Hematopoietic multipotent progenitor cell treated with erythropoietin and hydrocortisone succinate and interleukin-3 and kit ligand, for 4 days (in vitro differentiated cells): ENCODE measurements around the gene PTPA.
"Not testable (repeated sequence)": the region's sequence is repeated elsewhere in the genome, so short reads cannot be mapped to it uniquely, and the experiment has no call there.

ENCODE experiments used
- DNase-seq: peaks from one replicate; pipeline ENCODE4 v3.0.0-alpha.2; 2015

PTPA gene

GRCh38 chr9:129161534-129161837 is 50.3 kb downstream of the PTPA start:
- DNase-seq, result no peak

DNA sequence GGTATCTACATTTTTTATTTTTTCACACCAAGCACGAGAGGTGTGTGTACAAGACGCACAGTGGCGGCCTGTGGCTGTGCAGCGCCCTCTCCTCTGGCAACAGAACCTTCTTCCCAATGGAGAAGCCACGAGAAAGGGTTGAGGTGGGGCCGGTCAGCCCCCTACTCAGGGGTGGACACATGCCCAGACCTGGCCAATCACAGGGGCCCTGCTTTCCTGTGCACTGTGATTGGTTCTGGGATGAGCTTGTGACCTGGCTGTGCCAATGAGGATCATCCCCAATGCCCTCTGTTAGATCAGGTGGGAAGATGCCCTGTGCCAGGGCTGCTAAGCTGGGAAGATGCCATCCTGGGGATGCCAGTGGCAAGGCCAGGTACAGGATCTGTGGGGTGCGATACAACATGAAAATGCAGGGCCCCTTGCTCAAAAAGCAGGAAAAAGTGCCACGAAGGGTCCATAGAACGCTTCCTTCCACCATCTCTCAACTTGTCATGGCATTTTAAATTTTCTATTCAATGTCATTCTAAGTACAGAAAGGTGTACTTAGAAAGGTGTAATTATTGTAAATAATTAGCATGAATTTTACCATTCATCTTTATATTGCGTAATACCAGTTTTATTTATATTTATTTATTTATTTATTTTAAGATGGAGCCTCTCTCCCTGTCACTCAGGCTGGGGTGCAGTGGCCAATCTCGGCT is 51.4 kb downstream of the PTPA start:
- DNase-seq, result no peak

- DNase-seq, result not testable (repeated sequence)
These were observed 52.0 kb downstream of the PTPA start for GRCh38 chr9:129163198-129163670.

DNA sequence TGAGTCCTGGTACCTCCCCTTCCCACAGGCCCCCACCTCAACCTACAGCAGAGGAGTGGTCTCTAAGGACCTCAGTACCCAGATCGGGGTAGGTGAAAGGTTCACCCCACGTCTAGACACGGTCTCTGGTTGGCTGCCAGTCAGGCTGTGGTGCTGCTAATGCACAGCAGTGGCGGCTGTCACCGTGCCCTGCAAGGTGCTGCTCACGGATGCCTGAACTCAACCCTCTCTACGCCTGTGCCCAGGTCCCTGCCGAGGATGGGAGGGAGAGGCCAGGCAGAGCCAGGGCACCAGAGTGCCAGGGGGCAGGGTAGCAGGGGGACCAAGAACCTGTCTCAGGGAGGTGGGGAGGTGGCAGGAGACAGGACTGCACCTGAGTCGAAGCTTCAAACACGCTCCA is 52.5 kb downstream of the PTPA start:
- DNase-seq, result no peak

- no peak for DNase-seq
These were observed 53.2 kb downstream of the PTPA start for GRCh38 chr9:129164246-129164930.

- DNase-seq, result no peak
These were observed 54.0 kb downstream of the PTPA start for GRCh38 chr9:129165198-129165597.

DNA sequence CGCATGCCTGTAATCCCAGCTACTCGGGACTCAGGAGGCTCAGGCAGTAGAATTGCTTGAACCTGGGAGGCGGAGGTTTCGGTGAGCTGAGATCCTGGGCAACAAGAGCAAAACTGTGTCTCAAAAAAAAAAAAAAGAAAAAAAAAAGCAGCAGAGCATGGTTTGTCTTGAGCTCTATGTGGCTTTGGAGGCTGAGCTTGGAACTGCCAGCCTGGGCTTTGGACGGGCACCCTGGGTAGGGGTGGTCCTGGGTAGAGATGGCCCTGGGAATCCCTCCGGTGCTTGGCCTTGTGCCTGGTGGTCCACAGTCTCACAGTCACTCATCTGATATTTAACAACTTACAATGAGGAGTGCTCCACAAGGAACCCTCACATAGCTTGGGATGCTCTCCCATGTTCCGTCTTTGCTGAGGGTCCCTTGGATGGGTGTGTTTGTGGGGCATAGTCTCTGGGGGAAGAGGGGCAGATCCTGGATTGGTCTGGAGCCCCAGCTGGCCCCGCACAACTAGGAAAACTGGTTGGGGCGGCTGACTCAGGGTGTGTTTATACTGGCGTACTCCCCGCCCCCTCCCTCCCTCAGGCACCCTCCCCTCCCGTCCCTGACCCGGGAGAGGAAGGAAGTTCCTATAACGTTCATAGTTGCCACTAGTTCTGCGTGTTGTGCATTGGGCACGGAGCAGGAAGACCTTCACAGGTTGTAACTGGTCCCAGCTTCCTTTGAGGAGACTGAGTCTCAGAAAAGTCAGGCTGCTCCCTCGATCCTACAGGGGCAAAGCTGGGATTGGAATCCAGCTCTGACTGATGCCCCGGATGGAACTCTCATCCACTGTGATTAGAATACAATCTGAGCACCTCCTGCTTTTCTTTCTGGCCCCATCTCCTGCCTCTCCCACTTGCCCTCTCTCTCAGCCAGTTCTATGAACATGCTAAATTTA is 55.7 kb downstream of the PTPA start:
- peak; percentile 80 for DNase-seq

DNA sequence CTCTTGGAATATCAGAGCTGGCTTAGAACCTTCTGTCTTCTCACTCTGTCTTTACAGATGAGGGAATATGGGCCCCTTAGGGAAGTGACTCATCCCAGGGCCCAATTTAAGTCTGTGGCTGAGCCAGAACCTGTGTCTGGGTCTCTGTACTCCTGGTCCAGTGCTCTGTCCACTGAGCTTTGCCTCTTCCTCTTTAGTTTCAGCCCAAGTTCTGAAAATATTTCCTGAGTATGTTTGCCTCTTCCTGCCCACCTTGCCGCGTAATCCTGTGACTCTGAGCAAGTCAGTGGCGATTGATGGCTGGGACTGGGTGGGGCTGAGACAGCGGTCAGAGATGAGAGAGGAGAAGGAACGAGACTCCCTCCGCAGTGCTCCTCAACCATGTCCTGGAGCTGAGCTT is 59.0 kb downstream of the PTPA start:
- DNase-seq, result no peak

DNA sequence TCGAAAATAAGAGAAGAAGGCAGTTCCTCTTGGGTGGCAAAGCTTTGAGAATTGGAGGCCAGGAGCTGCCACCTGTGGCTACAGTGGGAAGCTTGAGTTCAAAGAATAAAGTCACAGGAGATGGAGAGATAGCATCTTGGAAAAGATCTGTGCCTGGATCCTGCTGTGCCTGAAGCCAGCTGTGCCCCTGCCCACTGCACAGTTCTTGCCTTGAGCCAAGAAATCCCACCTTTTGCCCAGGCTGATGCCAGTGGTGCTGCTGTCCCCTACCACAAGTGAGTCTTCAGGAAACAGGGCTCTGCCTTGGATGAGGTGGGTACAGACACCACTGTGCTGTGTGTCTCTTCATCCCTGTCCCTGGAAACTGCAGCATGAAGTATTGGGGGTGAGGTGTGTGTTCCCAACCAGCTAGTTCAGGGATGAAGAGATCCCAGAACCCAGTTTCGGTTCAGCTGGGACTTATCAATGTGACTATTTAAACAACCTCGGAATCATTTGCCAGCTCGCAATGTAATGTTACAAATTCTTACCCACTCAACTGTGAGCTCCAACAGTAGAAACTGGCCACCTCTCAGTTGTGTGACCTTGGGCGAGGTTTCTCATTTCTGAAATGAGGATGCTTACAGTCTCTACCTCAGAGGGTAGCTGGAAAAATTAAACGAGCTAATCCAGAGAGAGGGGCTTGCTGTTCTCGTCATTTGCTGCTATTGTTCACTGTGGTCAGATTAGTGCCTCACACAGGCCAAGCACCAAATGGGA is 61.0 kb downstream of the PTPA start:
- no peak for DNase-seq

- no peak for DNase-seq
These were observed 61.6 kb downstream of the PTPA start for GRCh38 chr9:129172816-129173215.

- no peak for DNase-seq
These were observed 62.3 kb downstream of the PTPA start for GRCh38 chr9:129173296-129174101.

GRCh38 chr9:129174102-129174723 is 63.0 kb downstream of the PTPA start:
- DNase-seq, result peak; percentile 90

- DNase-seq, result peak; percentile 64
These were observed 63.7 kb downstream of the PTPA start for GRCh38 chr9:129174724-129175514.

GRCh38 chr9:129175515-129175824 is 64.3 kb downstream of the PTPA start:
- no peak for DNase-seq

DNA sequence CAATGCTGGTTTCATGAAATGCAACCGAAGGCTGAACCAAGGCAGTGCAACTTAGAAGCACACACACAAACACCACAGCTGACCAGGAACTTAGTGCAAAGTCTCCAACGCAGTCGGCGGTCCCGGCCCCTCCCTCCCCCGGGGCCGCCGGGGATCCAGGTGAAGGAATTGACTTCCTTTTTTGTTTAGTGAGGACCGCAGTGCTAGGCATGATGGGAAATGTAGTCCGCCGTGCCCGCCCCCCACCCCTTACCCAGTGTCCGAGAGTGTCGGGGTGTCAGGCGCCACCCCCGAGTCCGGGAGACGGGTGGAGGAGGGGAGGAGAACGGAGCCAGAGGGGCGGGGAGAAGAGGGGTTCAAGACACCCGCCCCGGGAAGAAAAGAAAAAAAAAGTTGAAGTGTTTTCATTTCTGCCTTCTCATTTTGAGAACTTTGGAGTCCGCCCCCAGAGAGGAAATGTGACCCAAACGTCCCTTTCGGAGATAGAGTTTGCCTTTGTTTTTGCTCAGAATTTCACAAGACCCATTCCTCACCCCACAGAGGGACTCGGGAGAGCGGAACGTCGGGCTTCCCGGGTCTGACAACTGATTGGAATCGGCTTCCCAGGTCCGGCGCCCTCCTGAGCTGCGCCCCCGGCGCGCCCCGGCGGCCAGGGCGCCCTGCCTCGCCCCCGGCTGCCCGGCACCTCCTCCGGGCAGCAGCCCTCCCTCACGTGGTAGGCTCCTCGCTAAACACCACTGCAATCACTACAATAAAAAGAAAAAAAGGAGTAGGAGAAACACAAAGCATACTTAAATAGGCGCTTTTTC is 64.8 kb downstream of the PTPA start:
- peak; percentile 83 for DNase-seq

DNA sequence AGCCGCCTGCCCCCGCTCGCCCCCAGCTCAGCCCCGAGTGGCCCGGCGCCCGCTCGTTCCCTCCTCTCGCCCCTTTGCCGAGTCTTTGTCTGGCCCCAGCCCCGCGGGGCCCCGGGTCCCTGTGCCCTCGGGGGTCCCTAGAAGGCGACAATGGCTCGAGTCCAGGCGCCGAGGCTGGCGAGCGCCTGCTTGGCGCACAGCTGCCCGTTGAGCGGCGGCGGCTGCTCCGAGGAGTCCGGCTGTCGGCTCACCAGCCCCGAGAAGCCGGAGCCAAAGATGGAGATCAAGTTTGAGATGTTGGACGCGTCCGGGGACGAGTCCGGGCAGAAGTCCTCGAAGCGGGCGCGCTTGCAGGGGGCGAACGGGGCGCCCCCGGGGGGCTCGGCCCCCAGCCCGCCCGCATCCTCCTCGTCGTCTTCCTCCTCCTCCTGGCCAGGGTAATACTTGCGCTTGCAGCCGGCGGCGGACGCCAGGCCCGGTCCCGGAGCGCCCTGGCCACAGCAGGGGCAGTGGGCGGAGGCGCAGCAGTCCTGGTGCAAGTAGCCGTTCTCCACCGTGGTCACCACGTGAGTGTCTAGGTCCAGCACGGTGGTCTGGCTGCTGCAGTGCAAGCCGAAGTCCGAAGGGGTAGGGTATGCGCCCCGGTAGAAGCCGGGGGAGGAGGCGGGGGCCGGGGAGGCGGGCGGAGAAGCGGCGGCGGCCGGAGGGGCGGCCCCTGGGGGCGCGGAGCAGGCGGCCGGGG is 65.7 kb downstream of the PTPA start:
- DNase-seq, result peak; percentile 31

- no peak for DNase-seq
These were observed 66.2 kb downstream of the PTPA start for GRCh38 chr9:129177443-129177790.

DNA sequence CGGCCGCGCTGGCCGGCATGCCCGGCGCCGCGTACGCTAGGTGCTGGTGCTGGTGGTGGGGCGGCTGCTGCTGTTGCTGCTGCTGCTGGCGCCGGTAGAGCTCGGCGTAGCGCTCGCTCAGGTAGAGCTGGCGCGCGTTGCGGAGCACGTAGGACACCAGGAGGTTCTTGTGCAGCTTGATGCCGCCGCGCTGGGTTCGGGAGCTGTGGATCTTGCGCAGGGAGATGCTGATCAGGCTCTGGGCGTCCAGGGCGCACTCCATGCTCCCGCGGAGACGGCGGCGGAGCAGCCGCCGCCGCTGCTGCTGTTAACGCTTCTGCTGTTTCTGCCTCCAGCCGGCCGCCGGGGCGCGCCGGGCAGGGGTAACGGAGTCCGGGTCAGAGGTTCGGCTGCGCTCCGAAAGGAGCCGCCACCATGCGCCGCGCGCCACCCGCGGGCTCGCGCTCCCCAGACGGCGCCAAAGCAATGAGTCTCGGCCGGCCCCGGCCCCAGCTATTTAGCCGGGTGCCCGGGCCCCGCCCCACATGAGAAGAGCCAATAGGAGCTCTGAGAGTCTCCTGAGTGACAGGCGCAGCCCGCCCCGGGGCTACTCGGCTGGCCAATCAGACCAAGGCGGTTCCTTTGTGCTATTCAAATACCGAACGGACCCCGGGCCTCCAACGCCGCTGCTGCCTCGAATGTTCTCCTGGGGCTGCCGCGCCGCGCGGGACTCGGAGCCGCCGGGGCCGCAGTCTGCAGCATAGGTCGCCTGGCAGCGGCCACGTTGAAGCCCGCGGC is 66.8 kb downstream of the PTPA start, which contains the start of gene IER5L:
Gene IER5L, minus strand, starts transcription at position 471 of the 777 bp plus-strand sequence. Its CDS starts 209 bp downstream, at position 262.
- DNase-seq, result peak; percentile 97
